HG03439 (cell line): ENCODE data around the gene WDR81.
"Not testable (repeated sequence)": the region's sequence is repeated elsewhere in the genome, so short reads cannot be mapped to it uniquely, and the experiment has no call there.

ENCODE experiments used
- ATAC-seq: cut with Tn5 transposase; IDR thresholded peaks from one replicate; pipeline ENCODE4 v1.9.1; 2021; ENCODE audit warnings: mild to moderate bottlenecking, moderate library complexity; ENCODE audit not compliant: unreplicated experiment

WDR81 gene

DNA sequence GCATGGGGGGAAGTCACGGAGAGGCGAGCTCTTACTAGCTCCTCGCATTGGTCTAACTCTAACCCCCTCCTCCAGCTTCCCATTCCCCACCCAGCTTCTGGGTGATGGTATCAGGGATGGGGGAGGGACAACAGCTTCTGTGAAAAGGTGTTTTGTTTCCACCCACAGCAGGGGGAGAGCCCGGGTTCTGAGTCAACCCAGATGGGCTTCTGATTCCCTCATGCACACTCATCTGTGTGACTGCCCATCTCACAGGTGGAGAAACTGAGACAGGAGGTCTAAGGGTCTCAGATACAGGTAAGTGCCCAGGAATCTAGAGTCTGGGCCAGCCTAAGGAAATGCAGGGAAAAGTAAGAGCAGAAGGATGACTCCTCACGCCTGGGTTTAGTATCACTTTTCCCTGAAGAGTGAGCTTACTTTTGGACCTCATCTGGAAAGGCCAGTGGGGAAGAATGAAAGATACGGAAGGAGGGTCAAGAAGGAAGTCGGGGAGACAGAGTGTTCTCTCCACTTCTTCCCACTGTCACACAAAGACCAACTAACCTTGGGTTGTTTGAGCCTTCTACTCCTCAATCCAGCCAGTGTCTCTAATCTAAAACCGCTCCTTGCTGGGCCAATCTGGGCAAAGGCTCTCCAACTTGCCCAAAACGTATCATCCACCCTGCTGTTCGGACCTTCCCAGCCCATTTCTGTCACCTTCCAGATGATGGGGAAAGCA lies 11.2 kb upstream of the WDR81 start:
- ATAC-seq: no peak

DNA sequence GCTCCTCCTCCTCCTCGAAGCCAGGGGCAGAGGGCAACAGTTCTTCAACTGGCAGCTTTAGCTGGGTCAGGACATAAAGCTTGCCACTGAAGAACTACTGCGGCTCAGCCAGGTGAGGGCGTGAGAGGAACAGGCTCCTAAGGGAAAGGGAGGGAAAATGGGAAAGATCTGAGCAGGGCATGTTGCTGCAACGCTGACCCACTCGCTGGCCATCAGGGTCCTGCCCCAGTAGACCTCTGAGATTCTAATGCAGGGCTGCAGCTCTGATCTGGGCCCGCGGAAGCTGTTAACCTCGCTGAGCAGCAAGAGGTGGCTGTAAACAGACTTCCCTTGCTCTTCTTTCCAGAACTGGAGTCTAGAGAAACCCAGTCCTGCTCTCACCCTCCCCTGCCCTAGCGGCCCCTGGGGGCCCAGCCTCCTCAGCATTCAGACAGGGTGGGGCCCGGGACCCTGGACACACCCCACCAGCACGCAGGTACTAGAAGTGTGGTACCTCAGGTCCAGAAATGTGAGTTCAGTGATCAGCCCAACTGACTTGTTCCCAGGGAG lies 10.6 kb upstream of the WDR81 start:
- no peak for ATAC-seq

DNA sequence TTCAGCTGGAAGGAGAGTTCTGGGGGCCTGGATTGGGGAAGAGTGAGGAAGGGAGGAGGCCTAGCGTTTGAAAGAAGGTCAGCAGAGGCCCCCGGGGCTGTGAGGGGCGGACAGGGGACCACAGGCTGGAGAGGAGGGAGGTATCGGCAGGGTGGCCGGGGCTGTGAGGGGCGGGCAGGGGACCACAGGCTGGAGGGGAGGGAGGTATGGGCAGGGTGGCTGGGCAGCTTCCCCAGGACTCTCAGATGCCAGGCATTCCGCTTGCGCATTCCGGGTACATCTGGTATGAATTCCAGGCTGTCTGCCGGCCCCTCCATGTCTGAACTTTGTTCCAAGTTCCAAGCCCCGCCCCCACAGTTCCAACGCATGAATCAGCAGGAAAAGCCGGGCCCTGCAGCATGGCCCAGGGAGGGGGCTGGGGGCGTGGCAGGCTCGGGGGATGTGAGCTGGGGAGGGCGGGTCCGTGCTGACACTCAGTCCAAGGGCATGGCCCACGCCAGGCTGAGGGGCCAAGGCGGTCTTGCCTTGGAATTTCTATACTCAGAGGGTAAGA lies 10.0 kb upstream of the WDR81 start:
- no peak for ATAC-seq

DNA sequence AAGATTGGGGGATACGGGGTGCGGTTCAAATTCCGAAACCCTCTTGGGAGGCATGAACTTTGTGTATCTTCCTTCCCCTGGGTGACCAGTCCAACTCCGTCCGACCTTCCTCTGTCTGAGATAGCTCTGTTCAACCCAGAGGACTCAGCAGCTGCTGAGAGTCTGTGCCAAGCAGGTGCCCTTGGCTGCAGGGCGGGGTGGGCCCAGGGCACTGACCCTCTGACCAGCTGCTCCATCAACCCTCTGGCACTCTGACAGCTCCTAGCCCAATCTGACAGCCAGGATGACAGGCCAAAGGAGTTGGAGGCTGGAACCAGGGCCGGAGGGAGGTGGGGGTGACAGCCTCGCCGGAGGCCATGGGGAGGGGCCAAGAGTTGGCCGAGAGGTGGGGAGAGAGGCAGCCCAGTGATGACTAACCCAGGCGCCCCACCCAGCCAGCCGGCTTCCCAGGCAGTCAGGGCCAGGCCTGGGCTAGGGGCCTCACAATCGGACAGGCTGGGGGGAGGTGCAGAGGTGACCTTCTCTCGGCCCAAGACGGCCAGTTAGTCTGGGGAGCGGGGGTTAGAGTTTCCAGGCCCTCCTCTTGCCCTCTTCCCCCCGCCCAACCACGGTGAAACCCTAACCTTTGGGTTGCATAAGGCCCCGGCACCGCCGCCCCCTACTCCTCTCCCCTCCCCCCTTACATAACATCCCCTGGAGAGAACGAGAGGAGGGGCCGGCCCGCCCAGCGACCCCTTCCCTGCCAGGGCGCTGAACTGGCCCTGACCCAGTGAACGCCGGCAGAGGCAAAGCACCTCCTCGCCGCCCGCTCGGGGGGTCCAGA lies 9.3 kb upstream of the WDR81 start:
- ATAC-seq: no peak

DNA sequence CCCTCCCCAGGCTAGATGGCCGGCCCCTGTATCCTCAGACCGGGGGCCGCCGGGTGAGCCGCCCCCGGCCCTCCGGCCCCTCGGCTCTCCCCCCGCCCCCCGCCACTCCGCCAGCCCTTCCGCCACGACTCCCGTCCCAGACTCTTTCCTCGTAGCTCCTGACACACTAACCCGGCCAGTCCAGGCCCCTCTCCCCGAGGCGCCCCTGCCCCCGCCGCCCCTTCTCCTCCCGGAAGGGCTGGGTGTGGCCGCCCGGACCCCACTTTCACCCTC lies 8.8 kb upstream of the WDR81 start:
- no peak for ATAC-seq

DNA sequence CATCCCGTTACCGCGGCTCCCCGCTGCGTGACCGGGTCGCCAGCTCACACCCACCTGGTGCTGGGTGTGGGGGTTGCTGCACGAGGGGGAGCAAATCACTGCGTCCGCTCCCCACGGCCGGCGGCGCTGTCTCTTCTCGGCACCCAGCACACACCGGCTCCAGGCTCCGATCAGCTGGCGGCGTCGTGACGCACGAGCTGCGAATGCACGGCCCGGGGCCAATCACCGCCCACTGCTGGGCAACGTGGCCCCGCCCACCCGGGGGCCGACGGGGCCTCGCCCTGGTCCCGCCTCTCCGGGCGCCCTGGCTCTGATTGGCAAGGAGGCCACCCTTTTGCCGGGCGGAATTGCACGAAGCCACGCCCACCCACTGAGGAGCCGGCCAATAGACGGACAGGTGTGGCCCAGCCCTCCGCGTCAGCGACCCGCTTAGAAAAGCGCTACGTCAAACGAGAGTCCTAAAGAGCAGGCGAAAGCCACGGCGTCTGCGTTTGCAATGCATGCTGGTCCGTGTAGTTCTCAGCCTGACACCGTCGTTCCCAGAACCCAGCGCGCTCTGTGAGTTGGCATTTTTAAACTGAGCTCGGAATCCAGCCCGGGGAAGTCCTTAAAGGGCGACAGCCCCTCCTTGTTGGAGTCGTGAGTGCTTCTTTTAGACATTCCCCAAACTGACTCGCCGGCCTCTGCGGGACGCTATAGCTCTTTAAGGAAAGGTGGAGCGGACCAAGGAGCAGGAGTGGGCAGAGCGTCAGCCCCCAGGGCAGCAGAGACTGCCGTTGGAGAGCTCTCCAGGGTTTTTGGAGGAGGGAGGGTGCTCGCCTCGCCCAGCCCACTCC lies 8.2 kb upstream of the WDR81 start:
- ATAC-seq: peak; percentile 73

DNA sequence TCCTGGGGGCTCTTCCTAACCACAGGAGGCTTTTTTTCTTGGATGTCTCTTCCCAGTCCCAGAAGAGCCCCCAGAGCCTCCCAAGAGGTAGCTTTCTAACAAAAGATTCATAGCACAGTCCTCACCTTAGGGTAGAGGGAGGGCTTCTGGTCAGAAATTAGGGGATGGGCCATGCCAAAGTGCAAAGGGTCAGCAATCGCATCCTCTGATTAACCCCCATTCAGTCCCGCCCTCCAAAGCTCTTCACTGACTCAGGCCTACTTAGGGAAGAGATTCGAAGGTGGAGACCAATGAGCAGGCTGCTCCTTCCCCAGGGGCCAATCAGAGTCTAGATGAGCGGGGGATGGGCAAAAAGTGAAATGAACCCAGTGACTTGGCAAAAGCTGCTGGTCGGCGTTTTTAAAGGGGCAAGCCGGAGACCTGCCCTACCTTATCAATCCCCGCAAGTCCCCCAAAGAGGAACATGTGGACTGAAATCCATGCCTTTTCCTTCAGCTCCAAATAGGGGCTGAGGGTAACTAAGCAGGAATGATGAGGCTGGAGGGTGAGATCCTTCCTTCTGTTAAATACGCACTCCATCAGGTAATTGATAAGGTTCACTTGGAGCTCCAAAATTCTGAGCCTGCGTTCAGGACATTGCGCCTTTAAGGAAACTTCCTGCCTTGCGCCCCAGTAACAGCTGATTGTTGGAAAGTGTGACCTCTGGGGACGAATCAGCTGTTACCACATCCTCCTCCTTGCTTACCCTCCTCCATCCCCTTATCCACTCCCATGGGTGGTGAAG lies 7.4 kb upstream of the WDR81 start:
- peak; percentile 44 for ATAC-seq

DNA sequence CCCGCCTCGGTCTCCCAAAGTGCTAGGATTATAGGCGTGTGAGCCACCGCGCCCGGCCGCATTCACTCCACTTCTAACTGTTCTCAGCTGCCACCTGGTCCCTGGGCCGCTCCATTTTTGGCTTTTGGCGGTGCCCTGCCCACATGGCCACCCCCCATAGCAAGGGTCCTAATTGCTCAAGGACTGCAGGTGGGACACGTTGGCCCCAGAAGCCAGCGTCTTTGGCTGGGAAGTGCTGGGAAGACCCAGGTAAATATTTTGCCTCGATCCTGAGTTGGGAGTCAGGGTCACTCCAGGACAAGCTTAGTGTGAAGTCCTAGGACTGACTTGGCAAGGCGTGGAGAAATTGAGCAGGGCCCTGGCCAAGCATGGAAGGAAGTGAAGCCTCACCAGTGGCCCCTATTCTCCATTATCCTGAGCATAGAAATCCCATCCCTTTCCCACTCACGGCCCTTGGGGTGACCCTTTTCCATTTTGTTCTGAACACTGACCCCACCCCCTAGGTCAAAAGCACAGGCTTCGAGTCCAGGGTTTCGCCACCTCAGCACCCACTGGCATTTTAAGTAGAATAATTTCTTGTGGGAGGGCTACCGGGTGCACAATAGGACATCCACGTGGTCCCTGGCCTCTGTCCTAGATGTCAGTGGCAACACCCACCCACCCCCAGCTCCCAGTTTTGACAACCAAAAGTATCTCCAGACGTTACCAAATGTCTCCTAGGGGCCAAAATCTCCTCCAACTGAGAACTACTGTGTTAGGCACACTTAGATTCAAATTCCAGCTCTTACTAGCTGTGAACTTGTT lies 5.9 kb upstream of the WDR81 start:
- ATAC-seq: no peak

DNA sequence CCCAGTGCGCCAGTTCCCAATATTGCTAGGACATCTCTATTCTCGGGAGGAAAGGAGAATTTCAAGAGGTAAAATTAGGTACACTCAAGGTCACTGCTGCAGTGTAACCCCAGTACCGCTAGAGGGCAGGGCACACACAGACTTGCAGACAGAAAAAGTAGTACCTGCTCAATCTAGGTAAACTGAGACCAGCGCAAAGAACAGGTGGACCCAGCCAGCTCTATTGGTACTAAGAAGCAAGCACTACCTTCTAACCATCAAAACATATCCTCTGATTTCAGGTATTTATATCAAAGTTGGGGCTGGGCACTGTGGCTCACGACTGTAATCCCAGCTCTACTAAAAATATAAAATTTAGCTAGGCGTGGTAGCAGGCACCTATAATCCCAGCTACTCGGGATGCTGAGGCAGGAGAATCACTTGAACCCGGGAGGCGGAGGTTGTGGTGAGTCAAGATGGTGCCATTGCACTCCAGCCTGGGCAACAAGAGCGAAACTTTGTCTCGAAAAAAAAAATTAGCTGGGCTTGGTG lies 3.6 kb upstream of the WDR81 start:
- no peak for ATAC-seq

DNA sequence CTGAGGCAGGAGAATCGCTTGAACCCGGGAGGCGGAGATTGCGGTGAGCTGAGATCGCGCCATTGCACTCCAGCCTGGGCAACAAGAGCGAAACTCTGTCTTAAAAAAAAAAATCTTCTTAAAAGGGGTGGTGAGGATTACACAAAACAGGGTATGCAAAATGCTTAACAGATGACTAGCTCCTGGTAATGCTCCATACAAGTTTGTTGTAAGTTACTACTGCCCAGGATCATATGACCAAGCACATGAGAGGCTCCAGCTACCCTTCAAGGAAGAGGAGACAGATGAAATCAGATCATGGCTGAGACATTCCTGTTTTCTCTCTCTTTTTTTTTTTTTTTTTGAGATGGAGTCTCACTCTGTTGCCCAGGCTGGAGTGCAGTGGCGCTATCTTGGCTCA lies 2.5 kb upstream of the WDR81 start:
- not testable (repeated sequence) for ATAC-seq

DNA sequence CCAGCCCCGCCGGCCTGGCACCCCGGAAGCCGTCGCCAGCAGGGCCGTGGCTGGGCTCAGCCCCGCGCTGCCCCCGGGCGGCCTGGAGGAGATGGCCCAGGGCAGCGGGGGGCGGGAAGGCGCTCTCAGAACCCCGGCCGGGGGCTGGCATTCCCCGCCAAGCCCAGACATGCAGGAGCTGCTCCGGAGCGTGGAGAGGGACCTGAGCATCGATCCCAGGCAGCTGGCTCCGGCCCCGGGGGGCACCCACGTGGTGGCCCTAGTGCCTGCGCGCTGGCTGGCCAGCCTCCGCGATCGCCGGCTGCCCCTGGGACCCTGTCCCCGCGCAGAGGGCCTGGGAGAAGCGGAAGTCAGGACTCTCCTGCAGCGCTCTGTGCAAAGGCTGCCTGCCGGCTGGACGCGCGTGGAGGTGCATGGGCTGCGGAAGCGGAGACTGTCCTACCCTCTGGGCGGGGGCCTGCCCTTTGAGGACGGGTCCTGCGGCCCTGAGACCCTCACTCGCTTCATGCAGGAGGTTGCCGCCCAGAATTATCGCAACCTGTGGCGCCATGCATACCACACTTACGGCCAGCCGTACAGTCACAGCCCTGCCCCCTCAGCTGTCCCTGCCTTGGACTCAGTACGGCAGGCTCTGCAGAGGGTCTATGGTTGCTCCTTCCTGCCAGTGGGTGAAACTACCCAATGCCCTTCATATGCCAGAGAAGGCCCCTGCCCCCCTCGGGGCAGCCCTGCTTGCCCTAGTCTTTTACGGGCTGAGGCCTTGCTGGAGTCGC lies 551 bp downstream of the WDR81 start:
- peak; percentile 34 for ATAC-seq

DNA sequence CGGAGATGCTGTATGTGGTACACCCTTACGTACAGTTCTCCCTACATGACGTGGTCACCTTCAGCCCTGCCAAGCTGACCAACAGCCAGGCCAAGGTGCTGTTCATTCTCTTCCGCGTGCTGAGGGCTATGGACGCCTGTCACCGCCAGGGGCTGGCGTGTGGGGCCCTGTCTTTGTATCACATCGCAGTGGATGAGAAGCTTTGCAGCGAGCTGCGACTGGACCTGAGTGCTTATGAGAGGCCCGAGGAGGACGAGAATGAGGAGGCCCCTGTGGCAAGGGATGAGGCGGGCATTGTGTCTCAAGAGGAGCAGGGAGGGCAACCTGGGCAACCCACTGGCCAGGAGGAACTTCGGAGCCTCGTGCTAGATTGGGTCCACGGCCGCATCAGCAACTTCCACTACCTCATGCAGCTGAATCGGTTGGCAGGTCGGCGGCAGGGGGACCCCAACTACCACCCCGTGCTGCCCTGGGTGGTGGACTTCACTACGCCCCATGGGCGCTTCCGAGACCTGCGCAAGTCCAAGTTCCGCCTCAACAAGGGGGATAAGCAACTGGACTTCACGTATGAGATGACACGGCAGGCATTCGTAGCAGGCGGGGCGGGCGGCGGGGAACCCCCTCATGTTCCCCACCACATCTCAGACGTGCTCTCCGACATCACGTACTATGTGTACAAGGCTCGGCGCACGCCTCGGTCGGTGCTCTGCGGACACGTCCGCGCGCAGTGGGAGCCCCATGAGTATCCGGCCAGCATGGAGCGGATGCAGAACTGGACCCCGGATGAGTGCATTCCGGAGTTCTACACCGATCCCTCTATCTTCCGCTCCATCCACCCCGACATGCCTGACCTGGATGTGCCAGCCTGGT lies 1.4 kb downstream of the WDR81 start:
- ATAC-seq: no peak

DNA sequence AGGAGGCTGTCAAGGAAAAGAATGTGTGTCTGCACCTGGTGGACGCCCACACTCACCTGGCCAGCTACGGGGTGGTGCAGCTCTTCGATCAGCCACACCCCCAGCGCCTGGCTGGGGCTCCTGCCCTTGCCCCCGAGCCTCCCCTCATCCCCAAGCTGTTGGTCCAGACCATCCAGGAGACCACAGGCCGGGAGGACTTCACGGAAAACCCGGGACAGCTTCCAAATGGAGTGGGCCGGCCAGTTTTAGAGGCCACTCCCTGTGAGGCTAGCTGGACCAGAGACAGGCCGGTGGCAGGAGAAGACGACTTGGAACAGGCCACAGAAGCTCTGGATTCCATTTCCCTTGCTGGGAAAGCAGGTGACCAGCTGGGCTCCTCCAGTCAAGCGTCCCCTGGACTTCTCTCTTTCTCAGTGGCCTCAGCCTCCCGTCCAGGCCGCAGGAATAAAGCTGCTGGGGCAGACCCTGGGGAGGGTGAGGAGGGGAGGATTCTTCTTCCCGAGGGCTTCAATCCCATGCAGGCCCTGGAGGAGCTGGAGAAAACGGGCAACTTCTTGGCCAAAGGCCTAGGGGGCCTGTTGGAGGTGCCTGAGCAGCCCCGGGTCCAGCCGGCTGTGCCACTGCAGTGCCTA lies 2.2 kb downstream of the WDR81 start:
- ATAC-seq: no peak

DNA sequence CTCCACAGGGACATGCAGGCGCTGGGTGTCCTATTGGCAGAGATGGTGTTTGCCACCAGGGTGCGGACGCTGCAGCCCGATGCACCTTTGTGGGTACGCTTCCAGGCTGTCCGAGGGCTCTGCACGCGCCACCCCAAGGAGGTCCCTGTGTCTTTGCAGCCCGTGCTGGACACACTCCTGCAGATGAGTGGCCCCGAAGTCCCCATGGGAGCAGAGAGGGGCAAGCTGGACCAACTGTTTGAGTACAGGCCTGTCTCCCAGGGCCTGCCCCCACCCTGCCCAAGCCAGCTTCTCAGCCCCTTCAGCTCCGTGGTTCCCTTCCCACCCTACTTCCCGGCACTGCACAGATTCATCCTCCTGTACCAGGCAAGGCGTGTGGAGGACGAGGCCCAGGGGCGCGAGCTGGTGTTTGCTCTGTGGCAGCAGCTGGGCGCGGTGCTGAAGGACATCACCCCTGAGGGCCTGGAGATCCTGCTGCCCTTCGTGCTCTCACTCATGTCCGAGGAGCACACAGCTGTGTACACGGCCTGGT lies 2.8 kb downstream of the WDR81 start:
- no peak for ATAC-seq

DNA sequence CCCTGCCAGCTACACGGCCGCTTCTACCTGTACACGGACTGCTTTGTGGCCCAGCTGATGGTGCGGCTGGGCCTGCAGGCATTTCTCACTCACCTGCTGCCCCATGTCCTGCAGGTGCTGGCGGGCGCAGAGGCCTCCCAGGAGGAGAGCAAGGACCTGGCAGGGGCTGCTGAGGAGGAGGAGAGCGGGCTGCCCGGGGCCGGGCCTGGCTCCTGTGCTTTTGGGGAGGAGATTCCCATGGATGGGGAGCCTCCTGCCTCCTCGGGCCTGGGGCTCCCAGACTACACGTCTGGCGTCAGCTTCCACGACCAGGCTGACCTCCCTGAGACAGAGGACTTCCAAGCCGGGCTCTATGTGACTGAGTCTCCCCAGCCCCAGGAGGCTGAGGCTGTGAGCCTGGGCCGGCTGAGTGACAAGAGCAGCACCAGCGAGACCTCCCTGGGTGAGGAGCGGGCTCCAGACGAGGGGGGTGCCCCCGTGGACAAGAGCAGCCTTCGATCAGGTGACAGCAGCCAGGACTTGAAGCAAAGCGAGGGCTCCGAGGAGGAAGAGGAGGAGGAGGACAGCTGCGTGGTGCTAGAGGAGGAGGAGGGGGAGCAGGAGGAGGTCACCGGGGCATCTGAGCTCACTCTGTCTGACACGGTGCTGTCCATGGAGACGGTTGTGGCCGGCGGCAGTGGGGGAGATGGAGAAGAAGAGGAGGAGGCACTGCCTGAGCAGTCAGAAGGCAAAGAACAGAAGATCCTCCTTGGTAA lies 3.5 kb downstream of the WDR81 start:
- no peak for ATAC-seq

DNA sequence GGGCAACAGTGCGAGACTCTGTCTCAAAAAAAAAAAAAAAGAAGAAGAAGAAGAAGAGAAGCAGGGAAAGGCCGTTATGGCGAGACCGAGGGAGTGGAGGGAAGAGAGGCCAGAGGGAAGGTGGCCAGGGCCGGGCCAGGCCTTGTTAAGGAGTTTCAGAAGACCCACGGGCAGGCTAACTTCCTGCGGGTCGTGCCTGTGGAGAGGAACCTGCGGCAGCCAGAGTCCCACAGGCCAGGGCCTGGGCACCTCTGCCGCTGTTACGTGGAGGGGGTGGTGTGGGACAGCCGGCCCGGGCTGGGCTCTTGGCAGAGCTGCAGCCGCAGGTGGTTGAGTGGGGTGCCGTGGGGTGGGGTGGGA lies 5.4 kb downstream of the WDR81 start:
- no peak for ATAC-seq
